PFSK-1 (cell line): Measurements from ENCODE around the gene LGALS9.

Source experiments
- SIN3A ChIP-seq: IDR thresholded peaks from 2 replicates; pipeline ENCODE4 v1.6.1; 2012; ENCODE audit warnings: mild to moderate bottlenecking, low read length, moderate library complexity, borderline replicate concordance; ENCODE audit not compliant: insufficient read depth
- TF ChIP-seq, protein P1 (sequence below), 2 experiments: IDR thresholded peaks; 2 replicates each; pipeline versions ENCODE4 v1.6.1 to v1.8.0; 2011 to 2012; ENCODE audit warnings: low read depth in 2 of 2, low read length in 2 of 2, control low read depth in 1 of 2, inconsistent platforms in 1 of 2, mild to moderate bottlenecking in 1 of 2, moderate library complexity in 1 of 2; ENCODE audit not compliant: insufficient read depth in 1 of 2

- TF ChIP-seq, protein P1, sequence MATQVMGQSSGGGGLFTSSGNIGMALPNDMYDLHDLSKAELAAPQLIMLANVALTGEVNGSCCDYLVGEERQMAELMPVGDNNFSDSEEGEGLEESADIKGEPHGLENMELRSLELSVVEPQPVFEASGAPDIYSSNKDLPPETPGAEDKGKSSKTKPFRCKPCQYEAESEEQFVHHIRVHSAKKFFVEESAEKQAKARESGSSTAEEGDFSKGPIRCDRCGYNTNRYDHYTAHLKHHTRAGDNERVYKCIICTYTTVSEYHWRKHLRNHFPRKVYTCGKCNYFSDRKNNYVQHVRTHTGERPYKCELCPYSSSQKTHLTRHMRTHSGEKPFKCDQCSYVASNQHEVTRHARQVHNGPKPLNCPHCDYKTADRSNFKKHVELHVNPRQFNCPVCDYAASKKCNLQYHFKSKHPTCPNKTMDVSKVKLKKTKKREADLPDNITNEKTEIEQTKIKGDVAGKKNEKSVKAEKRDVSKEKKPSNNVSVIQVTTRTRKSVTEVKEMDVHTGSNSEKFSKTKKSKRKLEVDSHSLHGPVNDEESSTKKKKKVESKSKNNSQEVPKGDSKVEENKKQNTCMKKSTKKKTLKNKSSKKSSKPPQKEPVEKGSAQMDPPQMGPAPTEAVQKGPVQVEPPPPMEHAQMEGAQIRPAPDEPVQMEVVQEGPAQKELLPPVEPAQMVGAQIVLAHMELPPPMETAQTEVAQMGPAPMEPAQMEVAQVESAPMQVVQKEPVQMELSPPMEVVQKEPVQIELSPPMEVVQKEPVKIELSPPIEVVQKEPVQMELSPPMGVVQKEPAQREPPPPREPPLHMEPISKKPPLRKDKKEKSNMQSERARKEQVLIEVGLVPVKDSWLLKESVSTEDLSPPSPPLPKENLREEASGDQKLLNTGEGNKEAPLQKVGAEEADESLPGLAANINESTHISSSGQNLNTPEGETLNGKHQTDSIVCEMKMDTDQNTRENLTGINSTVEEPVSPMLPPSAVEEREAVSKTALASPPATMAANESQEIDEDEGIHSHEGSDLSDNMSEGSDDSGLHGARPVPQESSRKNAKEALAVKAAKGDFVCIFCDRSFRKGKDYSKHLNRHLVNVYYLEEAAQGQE (IDR thresholded peaks at IDR 0.05; ENCODE audit: insufficient read depth in 1 of 2, low read depth in 2 of 2, low read length in 2 of 2), result no peak
- TF ChIP-seq SIN3A, result no peak
These were observed 14.6 kb upstream of the LGALS9 start for GRCh38 chr17:27616414-27616813.
